Dermis blood vessel endothelial cell (primary cell): ENCODE results near the gene MRPL9. TPM values are rescaled to one million over a fixed set of nuclear protein-coding genes. Genes with fewer than 3 reads are reported as not detected.
"Not testable (repeated sequence)": the region's sequence is repeated elsewhere in the genome, so short reads cannot be mapped to it uniquely, and the experiment has no call there.

Source experiments
- DNase-seq: peaks from one replicate; pipeline ENCODE4 v3.0.0; 2010
- total RNA-seq: library from RNA; depleted of rRNA; stranded (reverse); fragments of >200 nt; gene quantifications from 2 replicates; pipeline ENCODE4 v1.2.3, GENCODE V29; 2014

MRPL9 gene
- total RNA-seq, 1 donor from 2014 or later, result 97.3 TPM

DNA sequence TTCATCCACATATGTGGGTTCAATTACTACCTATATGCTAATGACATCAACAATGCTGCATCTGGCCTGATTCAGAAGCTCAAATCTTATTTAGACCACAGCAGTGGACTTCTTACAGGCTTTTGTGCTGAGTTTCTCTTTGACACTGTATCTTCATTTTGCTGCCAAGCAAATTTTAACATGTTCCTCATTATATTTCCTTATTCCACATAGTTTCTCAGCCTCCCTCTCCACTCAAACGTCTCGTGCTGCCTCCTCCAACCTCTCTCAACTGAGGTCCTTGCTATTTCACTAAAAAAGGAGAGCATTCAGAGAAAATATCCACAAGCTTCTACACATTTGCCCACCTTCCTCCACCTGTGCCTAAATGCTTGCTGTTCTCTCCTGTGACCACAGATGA lies 20.5 kb upstream of the MRPL9 start:
- no peak for DNase-seq

DNA sequence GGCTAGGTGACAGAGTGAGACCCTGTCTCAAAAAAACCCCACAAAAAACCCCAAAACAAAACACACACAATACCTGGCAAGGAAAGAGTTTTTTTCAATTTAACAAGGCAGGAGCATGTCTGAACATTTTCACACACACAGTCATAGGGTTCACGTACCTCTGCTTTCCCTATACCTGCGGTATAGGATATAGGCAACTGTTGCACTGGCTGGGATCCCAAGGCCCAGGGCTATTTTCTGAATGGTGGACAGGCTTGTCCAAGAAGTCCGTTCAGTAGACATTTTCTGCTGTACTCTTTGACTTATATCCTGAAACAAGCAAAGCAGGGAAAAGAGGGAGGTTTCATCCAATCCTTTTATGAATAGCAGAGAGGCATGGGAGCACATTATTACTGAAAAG lies 19.4 kb upstream of the MRPL9 start:
- DNase-seq, result no peak

DNA sequence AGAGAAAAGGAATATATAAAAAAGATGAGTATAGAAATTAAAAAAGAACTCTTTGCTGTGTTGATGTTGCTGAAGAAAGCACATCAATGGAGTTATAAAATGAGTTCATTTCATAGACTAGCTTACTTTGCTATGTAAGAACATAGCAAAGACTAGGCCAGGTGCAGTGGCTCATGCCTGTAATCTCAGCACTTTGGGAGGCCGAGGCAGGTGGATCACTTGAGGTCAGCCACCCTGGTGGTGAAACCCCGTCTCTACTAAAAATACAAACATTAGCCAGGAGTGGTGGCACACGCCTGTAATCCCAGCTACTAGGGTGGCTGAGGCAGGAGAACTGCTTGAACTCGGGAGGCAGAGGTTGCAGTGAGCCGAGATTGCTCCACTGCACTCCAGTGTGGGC lies 18.7 kb upstream of the MRPL9 start:
- not testable (repeated sequence) for DNase-seq

GRCh38 chr1:151780736-151781135 lies 17.4 kb upstream of the MRPL9 start:
- not testable (repeated sequence) for DNase-seq

DNA sequence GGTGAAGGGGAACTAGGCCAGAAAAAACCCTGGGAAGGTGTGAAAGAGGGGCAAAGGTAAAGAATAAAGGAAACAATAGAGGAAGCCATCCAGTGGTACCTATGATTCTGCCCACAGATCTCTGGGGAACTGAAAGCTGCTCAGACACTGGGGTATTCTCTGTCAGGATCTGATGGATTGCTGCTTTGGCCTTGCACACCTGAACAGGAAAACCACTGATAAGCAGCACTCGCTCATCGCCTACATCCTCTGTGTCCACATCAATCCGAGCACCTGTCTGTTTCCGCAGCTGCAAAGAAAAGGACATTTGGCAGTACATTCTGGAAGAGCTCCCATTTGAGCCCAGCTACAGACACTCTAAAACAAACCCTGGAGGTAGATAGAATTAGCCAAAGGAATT lies 16.6 kb upstream of the MRPL9 start:
- DNase-seq, result no peak

- no peak for DNase-seq
Observed at GRCh38 chr1:151777317-151777716, 14.0 kb upstream of the MRPL9 start.

- DNase-seq, result no peak
Observed at GRCh38 chr1:151776665-151777062, 13.4 kb upstream of the MRPL9 start.

DNA sequence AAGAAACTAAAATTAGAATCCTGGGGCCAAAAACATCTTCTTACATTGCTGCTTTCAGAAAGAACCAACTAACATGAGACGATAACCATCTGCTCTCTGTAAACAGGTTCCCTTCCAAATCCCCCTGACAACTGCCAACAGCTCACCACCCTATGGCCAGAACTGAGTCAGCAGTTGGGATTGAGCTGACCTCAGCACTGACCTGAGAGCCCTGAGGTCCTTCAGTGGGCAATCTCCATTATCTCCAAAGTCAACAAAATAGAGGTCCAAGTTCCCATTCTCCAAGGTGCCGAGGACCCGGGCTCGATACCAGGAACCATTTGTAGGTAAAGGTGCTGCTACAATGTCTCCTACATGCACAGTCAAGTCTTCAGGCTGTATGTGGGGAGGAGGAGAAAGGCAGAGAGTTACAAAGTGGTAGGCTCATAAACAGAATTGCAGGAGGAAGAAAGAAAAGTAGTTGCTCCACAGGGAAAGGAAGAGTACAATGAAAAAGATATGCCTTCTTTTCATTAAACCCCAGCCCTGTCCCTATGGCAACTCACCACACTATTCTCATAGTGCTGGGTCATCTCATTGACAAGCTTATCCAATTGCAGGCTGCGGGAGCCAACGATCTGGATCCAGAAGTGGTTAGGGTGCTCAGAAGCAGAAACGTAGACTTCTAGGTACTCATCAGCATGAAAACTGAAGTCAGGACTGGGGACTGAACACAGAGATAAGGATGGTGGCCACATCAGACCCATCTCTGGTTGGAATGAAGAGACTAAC lies 12.8 kb upstream of the MRPL9 start:
- DNase-seq, result no peak

DNA sequence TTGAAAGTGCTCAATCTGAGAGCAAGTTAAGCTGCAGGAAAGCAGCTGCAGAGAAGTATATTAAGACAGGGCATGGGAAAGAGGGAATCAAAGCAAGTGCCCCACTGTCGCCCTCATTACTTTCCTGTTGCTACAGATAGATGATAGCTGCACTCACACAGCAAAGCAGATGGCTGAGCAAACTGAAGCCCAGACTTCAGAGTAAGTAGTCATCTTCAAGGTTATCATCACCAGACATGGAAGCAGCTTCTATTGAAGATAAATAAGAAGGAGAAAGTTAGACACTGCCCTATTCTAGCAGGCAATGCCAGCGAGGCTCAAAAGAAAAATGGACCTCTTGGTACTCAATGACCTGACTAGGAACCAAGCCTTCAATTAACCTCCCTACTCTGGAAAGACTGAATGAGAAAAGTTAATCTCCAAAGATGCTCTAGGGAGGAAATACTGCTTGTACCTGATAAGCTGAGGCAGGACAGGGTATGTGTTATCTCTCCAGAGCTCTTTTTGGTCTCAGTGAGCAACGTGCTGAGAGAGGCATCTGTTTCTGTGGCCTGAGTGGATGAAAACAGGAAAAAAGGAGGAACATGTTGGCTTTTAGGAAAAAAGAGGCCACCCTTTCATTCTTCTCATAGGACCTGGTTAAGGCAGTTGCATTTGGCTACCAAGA lies 11.1 kb upstream of the MRPL9 start:
- DNase-seq, result no peak

DNA sequence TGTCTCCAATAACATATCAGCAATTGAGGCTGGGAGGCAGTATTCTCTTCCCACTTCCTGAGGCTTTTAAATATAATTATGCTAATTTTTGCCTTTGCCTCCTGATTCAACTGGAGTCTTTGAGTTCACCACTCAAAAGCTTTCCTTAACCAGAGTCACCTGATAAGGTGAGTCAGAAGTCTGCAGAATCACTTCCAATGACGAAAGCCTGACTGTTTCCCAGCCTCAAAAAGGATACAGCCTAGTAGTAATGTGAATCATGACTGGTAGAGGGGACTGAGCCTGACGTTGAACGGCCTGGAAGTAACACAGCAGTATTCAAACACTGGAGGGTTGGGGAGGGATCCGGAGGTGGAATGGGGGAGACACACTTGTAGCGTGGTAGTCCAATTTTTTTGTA lies 10.4 kb upstream of the MRPL9 start:
- no peak for DNase-seq

GRCh38 chr1:151769270-151769669 lies 6.0 kb upstream of the MRPL9 start:
- DNase-seq, result not testable (repeated sequence)

- DNase-seq, result not testable (repeated sequence)
Observed at GRCh38 chr1:151768351-151769066, 5.2 kb upstream of the MRPL9 start.

GRCh38 chr1:151763990-151764389 lies 694 bp upstream of the MRPL9 start:
- DNase-seq, result no peak

DNA sequence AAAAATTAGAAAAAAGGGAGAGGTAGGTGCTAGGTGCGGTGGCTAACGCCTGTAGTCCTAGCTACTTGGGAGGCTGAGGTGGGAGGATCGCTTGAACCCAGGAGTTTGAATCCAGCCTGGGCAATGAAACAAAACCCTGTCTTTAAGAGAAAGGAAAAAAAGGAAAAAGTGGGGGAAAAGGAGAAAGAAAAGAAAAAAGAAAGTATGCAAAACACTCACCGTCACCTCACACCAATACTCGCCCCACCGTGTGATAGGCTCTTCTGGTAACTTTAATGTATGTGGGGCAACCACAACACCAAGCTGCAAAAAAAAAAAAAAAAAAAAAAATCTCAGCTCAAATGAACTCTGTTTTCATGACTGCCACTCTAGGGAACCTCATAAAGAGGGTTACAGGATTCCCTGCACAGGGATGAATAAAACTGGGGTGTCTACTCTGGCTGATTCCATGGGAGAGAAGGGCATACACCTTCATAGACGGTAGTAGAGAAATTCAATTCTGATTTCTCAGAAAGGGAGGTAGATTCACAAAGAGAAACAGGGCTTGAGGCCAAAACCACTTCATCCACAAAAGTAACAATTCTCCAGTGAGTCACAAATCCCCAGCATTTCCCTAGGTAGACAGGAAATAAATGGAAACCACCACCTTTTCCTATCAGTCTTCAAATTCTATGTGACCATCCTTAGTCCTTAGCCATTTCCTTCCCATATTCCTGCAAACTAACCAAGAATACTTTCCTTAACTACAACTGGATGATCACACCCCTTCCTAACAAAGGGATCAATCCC lies 2.5 kb downstream of the MRPL9 start:
- peak; percentile 20 for DNase-seq

- no peak for DNase-seq
Observed at GRCh38 chr1:151759241-151759640, 4.1 kb downstream of the MRPL9 start.

DNA sequence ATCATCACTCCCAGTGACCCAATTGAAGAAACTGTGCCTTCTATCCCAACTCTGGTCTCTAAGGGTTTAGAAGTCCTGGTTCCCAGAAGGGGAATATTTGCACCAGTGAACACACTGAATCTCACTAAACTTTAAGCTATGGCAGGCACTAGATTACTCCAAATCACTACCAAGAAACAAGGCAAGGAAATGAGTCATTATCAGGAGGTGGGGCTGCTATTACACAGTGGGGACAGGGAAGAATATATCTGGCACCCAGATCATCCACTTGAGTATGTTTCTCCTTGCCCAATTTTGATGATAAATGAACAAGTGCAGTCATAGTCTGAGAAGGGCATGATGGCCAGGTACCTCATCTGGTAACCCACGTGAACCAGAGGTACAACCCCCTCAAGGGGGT lies 7.0 kb downstream of the MRPL9 start:
- peak; percentile 66 for DNase-seq

GRCh38 chr1:151741516-151741915 lies 21.8 kb downstream of the MRPL9 start:
- no peak for DNase-seq

DNA sequence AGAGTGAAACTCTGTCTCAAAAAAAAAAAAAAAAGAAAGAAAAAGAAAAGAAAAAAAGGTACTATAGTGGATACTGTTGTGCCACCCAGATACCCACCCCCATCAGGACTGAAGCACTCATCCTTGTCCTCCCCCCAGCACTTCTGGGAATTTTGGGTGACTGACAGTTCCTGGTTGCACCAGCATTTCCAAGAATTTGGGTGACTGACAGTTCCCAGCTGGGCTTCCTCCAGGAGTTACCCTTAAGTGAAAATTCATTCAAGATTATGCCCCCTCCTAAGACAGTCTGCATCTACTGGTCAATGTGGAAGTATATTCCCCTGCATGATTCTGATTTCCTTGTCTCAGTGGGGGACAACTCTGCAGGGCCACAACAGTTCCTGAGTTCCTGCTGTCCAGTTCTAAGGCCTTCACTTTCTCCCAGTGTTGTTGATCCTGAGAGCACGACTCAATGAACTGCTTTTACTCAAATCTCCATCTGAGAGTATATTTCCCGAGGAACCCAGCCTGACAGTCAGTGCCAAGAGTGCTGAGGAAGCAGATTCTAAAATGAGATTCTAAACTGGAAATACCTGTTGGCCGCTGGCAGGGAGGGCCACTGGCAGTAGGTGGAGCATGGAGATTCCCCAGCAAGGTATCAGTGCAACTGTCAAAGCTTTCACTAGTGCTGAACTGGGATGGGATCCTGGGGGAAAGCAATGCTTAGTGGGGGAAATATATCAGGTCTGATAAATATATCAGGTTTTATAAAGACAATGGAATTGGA lies 23.5 kb downstream of the MRPL9 start:
- DNase-seq, result no peak

- no peak for DNase-seq
Observed at GRCh38 chr1:151737479-151737878, 25.8 kb downstream of the MRPL9 start.

DNA sequence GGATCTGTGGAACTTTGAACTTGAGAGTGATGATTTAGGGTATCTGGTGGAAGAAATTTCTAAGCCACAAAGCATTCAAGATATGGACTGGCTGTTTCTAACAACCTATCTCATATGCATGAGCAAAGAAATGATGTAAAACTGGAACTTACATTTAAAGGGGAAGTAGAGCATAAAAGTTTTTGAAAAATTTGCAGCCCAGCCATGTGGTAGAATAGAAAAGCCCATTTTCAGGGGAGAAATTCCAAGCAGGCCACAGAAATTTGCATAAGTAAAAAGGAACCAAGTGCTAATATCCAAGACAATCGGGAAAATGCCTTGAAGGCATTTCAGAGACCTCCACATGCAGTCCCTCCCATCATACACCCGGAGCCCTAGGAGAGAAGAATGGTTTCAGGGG lies 26.3 kb downstream of the MRPL9 start:
- DNase-seq, result no peak

DNA sequence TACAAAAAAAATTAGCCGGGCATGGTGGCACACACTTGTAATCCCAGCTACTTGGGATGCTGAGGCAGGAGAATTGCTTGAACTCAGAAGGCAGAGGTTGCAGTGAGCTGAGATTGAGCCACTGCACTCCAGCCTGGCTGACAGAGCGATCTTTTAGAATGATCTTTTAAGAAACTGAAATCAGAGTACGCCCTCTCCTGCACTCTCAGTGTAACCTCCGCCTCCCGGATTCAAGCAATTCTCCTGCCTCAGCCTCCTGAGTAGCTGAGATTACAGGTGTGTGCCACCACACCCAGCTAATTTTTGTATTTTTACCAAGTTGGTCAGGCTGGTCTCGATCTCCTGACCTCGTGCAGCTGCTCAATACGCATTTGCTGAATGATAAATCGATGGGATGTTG lies 29.3 kb downstream of the MRPL9 start:
- not testable (repeated sequence) for DNase-seq

DNA sequence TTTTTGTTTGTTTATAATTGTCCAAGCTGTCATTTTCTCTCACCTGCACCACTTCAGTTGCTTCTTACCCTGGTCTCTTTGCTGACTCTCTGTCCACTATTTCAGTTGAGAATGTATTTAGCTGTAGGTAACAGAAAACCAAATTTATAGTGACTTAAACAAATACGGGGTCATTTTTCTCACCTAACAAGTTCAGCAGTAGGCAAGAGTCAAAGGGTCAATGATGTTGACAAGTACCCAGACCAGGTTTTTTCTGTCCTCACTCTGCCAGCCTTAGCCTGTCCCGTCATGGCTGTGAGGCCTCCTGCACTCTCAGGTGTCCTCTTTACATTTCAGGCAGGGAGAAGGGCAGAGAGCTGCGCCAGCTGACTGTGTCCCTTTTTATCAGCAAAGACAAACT lies 30.2 kb downstream of the MRPL9 start:
- DNase-seq, result no peak
